HepG2 (cell line): ENCODE measurements around the gene CLTCL1. TPM values are rescaled to one million over a fixed set of nuclear protein-coding genes. Genes with fewer than 3 reads are reported as not detected.

ENCODE experiments used
- HDAC2 ChIP-seq: sonication (generic); formaldehyde crosslinking; IDR thresholded peaks from 2 replicates; pipeline ENCODE4 v1.4.0; 2020; ENCODE audit warnings: missing genetic modification reagents
- MAFF ChIP-seq: IDR thresholded peaks from 2 replicates; pipeline ENCODE4 v1.6.1; 2011; ENCODE audit warnings: low read depth, low read length, improper control_type of control experiment
- MED1 ChIP-seq: sonication (generic); formaldehyde crosslinking; IDR thresholded peaks from 2 replicates; pipeline ENCODE4 v1.4.0; 2020; ENCODE audit warnings: missing genetic modification reagents
- SIX1 ChIP-seq: sonication (generic); formaldehyde crosslinking; IDR thresholded peaks from 2 replicates; pipeline ENCODE4 v1.4.0; 2020; ENCODE audit warnings: missing genetic modification reagents, borderline replicate concordance
- ZNF317 ChIP-seq: sonication (generic); formaldehyde crosslinking; IDR thresholded peaks from 2 replicates; pipeline ENCODE4 v1.5.0; 2020; ENCODE audit warnings: mild to moderate bottlenecking, missing genetic modification reagents
- ZNF318 ChIP-seq: sonication (generic); formaldehyde crosslinking; IDR thresholded peaks from 2 replicates; pipeline ENCODE4 v1.4.0; 2020; ENCODE audit warnings: mild to moderate bottlenecking, missing genetic modification reagents
- ZNF354B ChIP-seq: sonication (generic); formaldehyde crosslinking; IDR thresholded peaks from 2 replicates; pipeline ENCODE4 v1.8.0; 2022; ENCODE audit warnings: mild to moderate bottlenecking, missing genetic modification reagents
- ZNF441 ChIP-seq: sonication (generic); formaldehyde crosslinking; IDR thresholded peaks from 2 replicates; pipeline ENCODE4 v1.7.0; 2021; ENCODE audit warnings: missing genetic modification reagents, borderline replicate concordance
- polyA plus RNA-seq, 8 experiments: library from polyadenylated mRNA; depleted of rRNA in 3 of 8; stranded (reverse) in 7 of 8; unstranded in 1 of 8; fragments of >200 nt; fragmentation: Illumina TruSeq in 4 of 8; extraction: Trizol in 4 of 8; gene quantifications; 2 replicates each; pipeline versions ENCODE4 v1.2.1 to v1.2.3, GENCODE V29; 2011 to 2016; ENCODE audit warnings: low read depth in 4 of 8, missing spikeins in 1 of 8, mixed read lengths in 1 of 8; ENCODE audit not compliant: insufficient read depth in 1 of 8
- total RNA-seq, 5 experiments: library from RNA; depleted of rRNA; stranded (reverse); fragments of >200 nt; fragmentation: Illumina TruSeq; extraction: Trizol; gene quantifications; 2 replicates each; pipeline ENCODE4 v1.2.3, GENCODE V29; 2016; ENCODE audit warnings: low read depth in 1 of 5

Gene CLTCL1
- total and polyA plus RNA-seq, 2 of the 13 experiments (the other 11 are each of a cell fraction or from before 2014, with no cell fraction given): 8.1 to 10.9 TPM

- TF ChIP-seq ZNF317 (CRISPR knock-in tag): 0 out of 2 replicates have a peak, but pooled peaks have one; percentile 7
- peak; percentile 71; the same call in 1 of the 2 replicates for TF ChIP-seq SIX1
- TF ChIP-seq ZNF354B (CRISPR knock-in tag): no peak
- peak; percentile 35; the same call in 1 of the 2 replicates for TF ChIP-seq MAFF
- TF ChIP-seq HDAC2 (CRISPR knock-in tag): peak; percentile 29; the same call in 1 of the 2 replicates
- no peak for TF ChIP-seq MED1 (CRISPR knock-in tag)
- TF ChIP-seq ZNF441: no peak
- TF ChIP-seq ZNF318: no peak
These were observed 910 bp downstream of the CLTCL1 start (continued) for GRCh38 chr22:19290400-19291217.
